Measurements from ENCODE around the gene C17orf75.
A peak's percentile ranks its signal among the peaks of the same experiment; 100 is the strongest.
"Not testable (repeated sequence)": the region's sequence is repeated elsewhere in the genome, so short reads cannot be mapped to it uniquely, and the experiment has no call there.

The C17orf75 gene

GRCh38 chr17:32323046-32323445, 18.9 kb downstream of the C17orf75 start:
- no peak for TF ChIP-seq POLR2AphosphoS5 (IDR thresholded peaks at IDR 0.05; ENCODE audit: low read depth)
- TF ChIP-seq SPI1 (IDR thresholded peaks at IDR 0.05; ENCODE audit: borderline replicate concordance, low read depth): no peak
- TF ChIP-seq REST (IDR thresholded peaks at IDR 0.05; ENCODE audit: insufficient replicate concordance, low read depth): no peak
- no peak for TF ChIP-seq GABPA (IDR thresholded peaks at IDR 0.05; ENCODE audit: low read depth)
- no peak for TF ChIP-seq CTCF (IDR thresholded peaks at IDR 0.05; ENCODE audit: insufficient read depth, low read length)
- no peak for DNase-seq (ENCODE audit: low read depth in 1 of 2, low spot score in 1 of 2)
- Histone ChIP-seq H3K27ac (replicated peaks) (no peak overlapping the region), H3K4me3 (replicated peaks; ENCODE audit: insufficient read depth, low read length) (no peak overlapping the region), H3K27me3 (ENCODE audit: insufficient read depth, poor library complexity, severe bottlenecking) (no peaks in the 10 kb centered on the region)

- no peaks in the 10 kb centered on the region for H3K27me3 ChIP-seq (ENCODE audit: insufficient read depth, poor library complexity, severe bottlenecking)
- no peak for TF ChIP-seq SPI1 (IDR thresholded peaks at IDR 0.05; ENCODE audit: borderline replicate concordance, low read depth)
- H3K4me3 ChIP-seq (replicated peaks; ENCODE audit: insufficient read depth, low read length): no peak overlapping the region
- H3K27ac ChIP-seq (replicated peaks): no peak overlapping the region
- no peak for DNase-seq (ENCODE audit: low read depth in 1 of 2, low spot score in 1 of 2)
Observed at GRCh38 chr17:32320847-32321246, 21.1 kb downstream of the C17orf75 start.

- H3K4me3 ChIP-seq (replicated peaks; ENCODE audit: insufficient read depth, low read length); H3K27ac ChIP-seq (replicated peaks); DNase-seq (ENCODE audit: low read depth in 1 of 2, low spot score in 1 of 2); H3K27me3 ChIP-seq (ENCODE audit: insufficient read depth, poor library complexity, severe bottlenecking): not testable (repeated sequence)
Observed at GRCh38 chr17:32320080-32320479, 21.9 kb downstream of the C17orf75 start.

DNA sequence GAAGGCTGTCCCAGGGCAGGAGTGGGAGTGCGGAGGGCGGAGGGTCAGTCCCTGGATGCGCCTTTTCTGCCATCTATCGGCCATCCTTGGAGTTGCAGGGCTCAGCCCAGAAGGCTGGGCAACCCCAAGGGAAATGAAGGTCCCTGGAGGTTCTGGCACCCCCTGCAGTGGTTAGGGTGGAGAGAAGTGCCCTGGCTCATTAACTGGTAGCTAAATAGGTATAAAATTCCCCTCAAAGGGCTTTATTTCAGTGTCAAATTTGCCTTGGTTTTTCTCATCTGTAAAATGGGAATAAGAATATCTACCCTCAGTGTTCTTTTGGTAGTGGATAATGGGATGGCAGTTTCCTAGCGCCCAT, 22.4 kb downstream of the C17orf75 start:
- no peak for TF ChIP-seq SPI1 (IDR thresholded peaks at IDR 0.05; ENCODE audit: borderline replicate concordance, low read depth)
- TF ChIP-seq REST (IDR thresholded peaks at IDR 0.05; ENCODE audit: insufficient replicate concordance, low read depth): no peak
- TF ChIP-seq POLR2AphosphoS5 (IDR thresholded peaks at IDR 0.05; ENCODE audit: low read depth): no peak
- no peak for TF ChIP-seq GABPA (IDR thresholded peaks at IDR 0.05; ENCODE audit: low read depth)
- peak; percentile 98 for TF ChIP-seq CTCF (IDR thresholded peaks at IDR 0.05; ENCODE audit: insufficient read depth, low read length)
- Histone ChIP-seq H3K4me3 (replicated peaks; ENCODE audit: insufficient read depth, low read length) (peak overlapping the region; percentile 19), H3K27ac (replicated peaks) (no peak overlapping the region), H3K27me3 (ENCODE audit: insufficient read depth, poor library complexity, severe bottlenecking) (no peaks in the 10 kb centered on the region)
- DNase-seq (ENCODE audit: low read depth in 1 of 2, low spot score in 1 of 2): peak in 1 of 2 experiments; percentile 81

DNA sequence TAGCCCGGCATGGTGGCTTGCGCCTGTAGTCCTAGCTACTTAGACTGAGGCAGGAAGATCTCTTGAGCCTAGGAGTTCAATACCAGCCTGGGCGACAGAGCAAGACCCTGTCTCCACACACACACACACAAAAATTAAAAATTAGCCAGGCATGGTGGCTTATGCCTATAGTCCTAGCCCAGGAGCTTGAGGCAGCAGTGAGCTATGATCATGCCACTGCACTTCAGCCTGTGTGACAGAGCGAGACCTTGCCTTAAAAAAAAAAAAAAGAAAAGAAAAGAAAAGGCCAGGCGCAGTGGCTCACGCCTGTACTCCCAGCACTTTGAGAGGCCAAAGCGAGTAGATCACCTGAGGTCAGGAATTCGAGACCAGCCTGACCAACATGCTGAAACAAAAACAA, 23.9 kb downstream of the C17orf75 start:
- no peak overlapping the region for H3K27ac ChIP-seq (replicated peaks)
- H3K27me3 ChIP-seq (ENCODE audit: insufficient read depth, poor library complexity, severe bottlenecking): no peaks in the 10 kb centered on the region
- no peak for DNase-seq (ENCODE audit: low read depth in 1 of 2, low spot score in 1 of 2)
- TF ChIP-seq CTCF (IDR thresholded peaks at IDR 0.05; ENCODE audit: insufficient read depth, low read length) (no peak), REST (IDR thresholded peaks at IDR 0.05; ENCODE audit: insufficient replicate concordance, low read depth) (no peak)
- H3K4me3 ChIP-seq (replicated peaks; ENCODE audit: insufficient read depth, low read length): no peak overlapping the region

Data from HL-60 (cell line).